Measurements from ENCODE around the gene WIPF3. TPM values are rescaled to one million over a fixed set of nuclear protein-coding genes. Genes with fewer than 3 reads are reported as not detected.

WIPF3 gene
- total RNA-seq, 1 experiment from 2014 or later: 2.0 TPM

GRCh38 chr7:29860186-29860585 lies 53.9 kb downstream of the WIPF3 start:
- ATAC-seq (no peak), DNase-seq (ENCODE audit: low read depth, low spot score) (no peak)
- H3K36me3 ChIP-seq (ENCODE audit: control insufficient read depth, insufficient read depth, low read length): no peaks in the 10 kb centered on the region
- intact Hi-C loops (cut with micrococcal nuclease; ENCODE audit: unreplicated experiment): no loop called here
- ChIA-PET CTCF (no interaction called here), POLR2A (no interaction called here)
- no peaks in the 10 kb centered on the region for H3K9me3 ChIP-seq (ENCODE audit: control insufficient read depth, insufficient read depth, low read depth, low read length)
- H3K4me3 ChIP-seq (ENCODE audit: low read depth in 2 of 2, low read length in 2 of 2): no peak overlapping the region
- H3K27me3 ChIP-seq (ENCODE audit: control insufficient read depth, insufficient read depth, low read length): peaks cover 2% of the 10 kb centered on the region; the same call in 1 of the 2 replicates
- no TSS peak for BruUV-seq (replicated peaks)
- H3K4me1 ChIP-seq (ENCODE audit: control insufficient read depth, insufficient read depth, low read length): no peaks in the 10 kb centered on the region
- H3K27ac ChIP-seq (ENCODE audit: low read length): no peak overlapping the region
- in situ Hi-C loops (cut with HindIII; ENCODE audit: low pct_unique_long_range_greater_than_20kb, low sequenced_read_pairs): no loop called here
- TF ChIP-seq POLR2AphosphoS5 (IDR thresholded peaks at IDR 0.05; ENCODE audit: low read depth, low read length) (no peak), TCF7L2 (IDR thresholded peaks at IDR 0.05; ENCODE audit: low read depth, low read length) (no peak), CTCF (IDR thresholded peaks at IDR 0.05) (no peak), SIN3A (IDR thresholded peaks at IDR 0.05; ENCODE audit: borderline replicate concordance, insufficient read depth, low read depth, low read length) (no peak), REST (IDR thresholded peaks at IDR 0.05; ENCODE audit: insufficient read depth in 1 of 2, low read depth in 2 of 2, low read length in 1 of 2) (no peak)

- no peak for ATAC-seq
- in situ Hi-C loops (cut with HindIII; ENCODE audit: low pct_unique_long_range_greater_than_20kb, low sequenced_read_pairs): no loop called here
- peaks cover 2% of the 10 kb centered on the region; the same call in 1 of the 2 replicates for H3K27me3 ChIP-seq (ENCODE audit: control insufficient read depth, insufficient read depth, low read length)
- no peak overlapping the region for H3K4me3 ChIP-seq (ENCODE audit: low read depth in 2 of 2, low read length in 2 of 2)
- intact Hi-C loops (cut with micrococcal nuclease; ENCODE audit: unreplicated experiment): no loop called here
- CTCF ChIA-PET: no interaction called here
- no TSS peak for BruUV-seq (replicated peaks)
- TF ChIP-seq REST (IDR thresholded peaks at IDR 0.05; ENCODE audit: insufficient read depth in 1 of 2, low read depth in 2 of 2, low read length in 1 of 2) (no peak), POLR2AphosphoS5 (IDR thresholded peaks at IDR 0.05; ENCODE audit: low read depth, low read length) (no peak), SIN3A (IDR thresholded peaks at IDR 0.05; ENCODE audit: borderline replicate concordance, insufficient read depth, low read depth, low read length) (no peak), CTCF (IDR thresholded peaks at IDR 0.05) (no peak), TCF7L2 (IDR thresholded peaks at IDR 0.05; ENCODE audit: low read depth, low read length) (no peak)
- DNase-seq (ENCODE audit: low read depth, low spot score): no peak
- no peak overlapping the region for H3K27ac ChIP-seq (ENCODE audit: low read length)
- H3K9me3 ChIP-seq (ENCODE audit: control insufficient read depth, insufficient read depth, low read depth, low read length): no peaks in the 10 kb centered on the region
- H3K4me1 ChIP-seq (ENCODE audit: control insufficient read depth, insufficient read depth, low read length): peaks cover 3% of the 10 kb centered on the region; the same call in 1 of the 2 replicates
- POLR2A ChIA-PET: no interaction called here
- H3K36me3 ChIP-seq (ENCODE audit: control insufficient read depth, insufficient read depth, low read length): no peaks in the 10 kb centered on the region
These were observed 55.6 kb downstream of the WIPF3 start for GRCh38 chr7:29861884-29862283.
